ENCODE measurements around the gene C6. TPM values are rescaled to one million over a fixed set of nuclear protein-coding genes. Genes with fewer than 3 reads are reported as not detected.

C6 gene
- total RNA-seq, 4 donors from 2014 or later: 9.8 to 58.8 (median 52.3) TPM

DNA sequence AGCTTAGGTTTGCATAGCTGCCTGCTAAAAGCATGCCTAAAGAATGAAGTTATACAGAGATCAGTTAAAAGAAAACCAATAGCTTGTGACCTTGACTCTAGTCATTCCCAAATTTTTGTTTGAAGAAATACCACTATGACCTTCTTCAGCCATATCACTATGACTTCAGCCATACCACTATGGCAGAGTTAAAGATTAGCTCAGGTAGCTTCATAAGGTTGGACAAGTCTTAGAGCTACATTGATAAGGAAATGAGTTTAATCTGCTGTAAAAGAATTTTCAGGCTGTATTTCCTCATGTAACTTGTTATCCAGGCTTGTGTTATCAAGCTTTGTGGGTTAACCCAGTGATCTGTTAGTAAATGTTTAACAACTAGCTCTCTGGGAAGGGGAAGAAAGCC is 30.7 kb downstream of the C6 start:
- TF ChIP-seq, protein P1, sequence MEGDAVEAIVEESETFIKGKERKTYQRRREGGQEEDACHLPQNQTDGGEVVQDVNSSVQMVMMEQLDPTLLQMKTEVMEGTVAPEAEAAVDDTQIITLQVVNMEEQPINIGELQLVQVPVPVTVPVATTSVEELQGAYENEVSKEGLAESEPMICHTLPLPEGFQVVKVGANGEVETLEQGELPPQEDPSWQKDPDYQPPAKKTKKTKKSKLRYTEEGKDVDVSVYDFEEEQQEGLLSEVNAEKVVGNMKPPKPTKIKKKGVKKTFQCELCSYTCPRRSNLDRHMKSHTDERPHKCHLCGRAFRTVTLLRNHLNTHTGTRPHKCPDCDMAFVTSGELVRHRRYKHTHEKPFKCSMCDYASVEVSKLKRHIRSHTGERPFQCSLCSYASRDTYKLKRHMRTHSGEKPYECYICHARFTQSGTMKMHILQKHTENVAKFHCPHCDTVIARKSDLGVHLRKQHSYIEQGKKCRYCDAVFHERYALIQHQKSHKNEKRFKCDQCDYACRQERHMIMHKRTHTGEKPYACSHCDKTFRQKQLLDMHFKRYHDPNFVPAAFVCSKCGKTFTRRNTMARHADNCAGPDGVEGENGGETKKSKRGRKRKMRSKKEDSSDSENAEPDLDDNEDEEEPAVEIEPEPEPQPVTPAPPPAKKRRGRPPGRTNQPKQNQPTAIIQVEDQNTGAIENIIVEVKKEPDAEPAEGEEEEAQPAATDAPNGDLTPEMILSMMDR (IDR thresholded peaks at IDR 0.05; ENCODE audit: low read depth): no peak

DNA sequence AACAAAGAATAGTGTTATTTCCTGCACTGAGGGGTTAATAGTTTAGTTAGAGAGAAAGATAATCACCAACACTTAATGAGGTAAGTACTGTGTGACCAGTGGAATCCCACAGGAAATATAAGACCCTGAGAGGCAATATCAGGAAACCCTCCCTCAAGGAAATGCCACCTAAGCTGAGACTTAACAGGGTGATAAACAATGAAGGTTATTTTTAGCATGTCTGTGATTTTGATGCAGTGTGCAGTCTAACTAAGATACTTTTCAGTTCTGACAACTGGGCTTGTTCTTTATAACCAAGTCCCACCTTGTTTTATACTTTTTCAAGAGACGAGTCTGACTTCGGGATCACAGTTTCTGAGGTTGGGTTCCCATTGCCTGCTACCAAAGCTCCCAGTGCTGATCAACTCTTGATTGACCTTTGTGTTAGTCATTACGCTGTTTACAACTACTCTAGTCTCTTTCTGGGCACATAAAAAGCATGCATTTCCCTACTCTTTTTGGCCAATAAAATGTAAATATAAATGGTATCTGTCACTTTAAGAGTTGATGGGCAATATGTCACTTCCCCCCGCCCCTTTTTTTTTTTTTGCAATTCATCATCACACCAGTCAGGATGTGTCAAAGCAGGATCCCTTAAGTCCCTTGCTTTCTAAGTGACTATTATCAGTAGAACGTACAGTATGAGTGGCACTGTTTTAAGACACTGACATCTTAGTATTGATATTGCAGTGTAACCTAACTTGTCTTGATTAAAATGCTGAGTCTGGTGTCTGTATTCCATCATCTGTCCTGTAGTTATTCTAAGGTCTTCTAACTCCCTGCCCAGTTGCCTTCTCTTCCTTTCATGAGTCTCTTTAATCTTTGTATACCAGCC is 31.4 kb downstream of the C6 start:
- TF ChIP-seq, protein P1 (IDR thresholded peaks at IDR 0.05; ENCODE audit: low read depth): no peak

DNA sequence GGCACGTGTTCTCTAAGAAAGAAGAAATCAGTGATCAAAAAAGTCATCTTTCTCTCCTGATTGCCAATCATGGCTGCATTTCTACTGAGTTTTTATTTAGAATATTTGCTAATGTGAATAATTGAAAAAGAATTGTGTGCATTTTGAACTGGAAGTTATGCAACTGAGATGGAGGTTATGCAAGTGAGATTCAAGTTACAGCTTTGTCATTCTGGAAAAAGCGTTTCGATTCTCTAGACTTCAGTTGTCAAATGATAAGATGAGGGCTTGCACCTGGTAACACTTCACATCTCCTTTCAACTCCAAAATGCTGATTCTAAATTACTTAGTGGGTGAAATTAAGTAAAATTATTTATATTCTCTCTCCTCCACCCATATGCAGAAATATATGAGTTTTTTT is 36.4 kb downstream of the C6 start:
- TF ChIP-seq, protein P1 (IDR thresholded peaks at IDR 0.05; ENCODE audit: low read depth): no peak

DNA sequence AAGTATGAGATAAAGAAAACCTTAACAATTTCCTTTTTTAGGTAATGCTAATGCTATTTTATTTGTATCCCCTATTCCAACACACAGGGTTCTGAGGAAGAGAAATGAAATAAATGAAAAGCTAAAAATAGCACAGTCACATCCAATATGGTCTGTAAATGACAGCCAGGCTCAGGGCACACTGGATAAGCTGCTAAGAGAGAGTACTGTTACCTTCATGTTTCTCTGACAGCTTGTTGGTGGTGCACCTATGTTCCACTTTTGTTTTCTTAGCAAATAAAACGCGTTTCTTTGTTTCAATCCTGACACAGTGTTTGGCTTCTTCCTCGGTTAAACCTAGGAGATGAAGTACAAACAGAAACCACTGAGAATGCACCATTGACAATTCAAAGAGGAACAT is 41.3 kb downstream of the C6 start:
- TF ChIP-seq, protein P1 (IDR thresholded peaks at IDR 0.05; ENCODE audit: low read depth): no peak

DNA sequence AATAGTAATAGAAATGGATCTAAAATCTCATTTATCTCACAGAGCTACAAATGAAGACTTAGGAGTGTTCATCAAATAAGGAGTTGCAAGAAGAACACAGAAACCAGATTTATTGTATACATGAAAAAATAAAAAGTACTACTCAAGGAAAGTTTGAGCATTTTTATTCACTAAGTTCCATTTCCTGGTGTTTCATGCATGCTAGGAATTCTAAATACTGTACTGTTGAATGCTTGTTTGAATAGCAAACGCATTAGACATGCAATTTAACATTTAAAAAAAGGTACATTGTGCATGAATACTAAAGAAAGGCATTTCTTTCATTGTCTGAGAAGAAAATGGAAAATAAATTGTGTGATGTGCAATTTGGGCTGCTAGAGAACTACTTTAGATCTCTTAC is 52.1 kb downstream of the C6 start:
- TF ChIP-seq, protein P1 (IDR thresholded peaks at IDR 0.05; ENCODE audit: low read depth): no peak

DNA sequence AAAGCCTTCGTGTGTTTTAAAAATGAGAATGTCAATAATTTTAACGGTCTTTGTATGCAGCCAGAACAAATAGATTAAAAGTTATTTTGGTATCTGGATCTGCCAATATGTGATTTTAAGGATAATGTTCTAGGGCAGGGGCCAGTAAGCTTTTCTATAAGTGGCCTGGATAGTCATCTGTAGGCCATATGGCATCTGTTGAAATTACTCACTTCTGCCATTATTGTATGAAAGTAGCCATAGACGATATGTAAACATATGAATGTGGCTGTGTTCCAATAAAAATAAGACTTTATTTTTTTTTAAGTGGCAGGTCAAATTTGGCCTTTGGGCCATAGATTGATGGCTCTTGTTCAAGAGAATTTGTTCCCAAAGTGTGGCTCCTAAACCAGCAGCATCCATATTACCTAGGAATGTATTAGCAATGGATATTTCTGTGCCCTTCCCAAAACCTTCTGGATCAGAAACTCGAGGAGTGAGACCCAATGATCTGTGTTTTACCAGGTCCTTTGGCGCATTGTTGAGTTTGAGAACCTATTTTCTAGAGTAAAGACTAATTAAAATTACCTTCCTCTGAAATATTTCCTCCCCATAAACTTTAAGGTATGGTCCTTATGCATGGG is 55.9 kb downstream of the C6 start:
- TF ChIP-seq, protein P1 (IDR thresholded peaks at IDR 0.05; ENCODE audit: low read depth): no peak

DNA sequence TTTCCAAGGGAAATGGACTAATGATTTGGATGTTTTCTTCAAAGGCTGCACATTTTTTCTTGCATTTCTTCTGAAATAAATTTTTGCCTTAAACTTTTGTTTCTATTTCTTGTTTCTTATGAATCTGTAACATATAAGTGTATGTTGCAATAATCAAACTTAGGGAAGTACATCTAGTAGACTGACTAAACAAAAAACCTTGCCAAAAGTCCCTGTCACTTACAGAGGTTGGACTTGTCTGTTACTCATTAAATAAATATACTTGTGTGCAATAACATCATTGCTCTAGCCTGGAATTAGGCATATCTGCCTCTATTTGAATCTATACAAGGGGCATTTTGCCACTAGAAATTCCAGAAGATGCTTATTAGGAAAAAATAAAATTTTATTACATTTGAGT is 56.6 kb downstream of the C6 start:
- TF ChIP-seq, protein P1 (IDR thresholded peaks at IDR 0.05; ENCODE audit: low read depth): no peak

Measured in subcutaneous adipose tissue (tissue), 4 donors.